Testis (tissue), 5 donors: Measurements from ENCODE around the gene ANKRD30B. TPM values are rescaled to one million over a fixed set of nuclear protein-coding genes. Genes with fewer than 3 reads are reported as not detected.
"Not testable (repeated sequence)": the region's sequence is repeated elsewhere in the genome, so short reads cannot be mapped to it uniquely, and the experiment has no call there.

Source experiments
- DNase-seq: peaks from one replicate; pipeline ENCODE4 v3.0.0-alpha.2; 2019
- H3K27ac ChIP-seq, 2 donors: fragments of 200-600 bp; sonication (generic); one replicate each; pipeline ENCODE4 v1.5.1; 2019
- H3K27me3 ChIP-seq: fragments of 200-600 bp; sonication (generic); one replicate; pipeline ENCODE4 v1.5.1; 2019
- H3K36me3 ChIP-seq: fragments of 200-600 bp; sonication (generic); one replicate; pipeline ENCODE4 v1.5.1; 2017; ENCODE audit warnings: low read depth; ENCODE audit errors: missing control alignments
- H3K4me1 ChIP-seq: fragments of 200-600 bp; sonication (generic); one replicate; pipeline ENCODE4 v1.5.1; 2019
- H3K4me3 ChIP-seq, 2 donors: fragments of 200-600 bp; sonication (generic); one replicate each; pipeline ENCODE4 v1.5.1; 2017 to 2019
- H3K9me3 ChIP-seq: fragments of 200-600 bp; sonication (generic); one replicate; pipeline ENCODE4 v1.5.1; 2017
- CTCF ChIP-seq, 3 experiments: fragments of 450-650 bp in 2 of 3; fragments of 200-600 bp in 1 of 3; sonication (generic) in 1 of 3; IDR thresholded peaks; one replicate each; pipeline ENCODE4 v1.5.1; 2016 to 2019; ENCODE audit warnings: antibody characterized with exemption in 3 of 3, mild to moderate bottlenecking in 2 of 3, moderate library complexity in 1 of 3
- POLR2A ChIP-seq: fragments of 450-650 bp; IDR thresholded peaks from one replicate; pipeline ENCODE4 v1.6.1; 2017; ENCODE audit warnings: antibody characterized with exemption, mild to moderate bottlenecking, moderate library complexity
- WGBS, 2 donors: methylation state at CpG; one replicate each; pipeline ENCODE4 v1.1.5; 2018; 5-methylcytosine and 5-hydroxymethylcytosine counted together
- intact Hi-C: fragments of 100-400 bp; cut with DNase I; formaldehyde crosslinking; loops from one replicate; pipeline ENCODE4 v1.15.1; 2023; ENCODE audit warnings: low total_unique reads
- long read RNA-seq, 2 donors: transcript quantifications; one replicate each; lab custom pipeline, GENCODE V29; 2026
- polyA plus RNA-seq: library from polyadenylated mRNA; stranded (reverse); fragments of 350-450 nt; fragmentation: Illumina TruSeq; extraction: RNeasy Lipid Tissue Mini Kit (QIAGEN cat#74804); gene quantifications from one replicate; pipeline ENCODE4 v1.2.3, GENCODE V29; 2014; ENCODE audit warnings: low read depth, low replicate concordance; ENCODE audit not compliant: insufficient read depth
- total RNA-seq, 2 donors: library from RNA; depleted of rRNA; stranded (reverse); fragments of >200 nt; gene quantifications; one replicate each; pipeline ENCODE4 v1.2.3, GENCODE V29; 2016

The ANKRD30B gene
- 10 to 100 TPM; 23.0 to 42.0 TPM for total RNA-seq
- polyA plus RNA-seq: 10.5 TPM
- long read RNA-seq, donor 1: 0 reads
- long read RNA-seq, donor 2: 0 reads

- TF ChIP-seq POLR2A (no peak), CTCF (IDR thresholded peaks at IDR 0.05) (no peak)
- Histone ChIP-seq H3K36me3 (no peaks in the 10 kb centered on the region), H3K4me3 (peak within 1 kb of the TSS; percentile 29 to 49), H3K4me1 (no peaks in the 10 kb centered on the region), H3K27me3 (no peaks in the 10 kb centered on the region), H3K27ac (no peak within 1 kb of the TSS), H3K9me3 (no peaks in the 10 kb centered on the region)
- no peak for DNase-seq
- intact Hi-C loops: no loop called here
- WGBS, 2 donors: 2 to 9% methylated on average over 27 to 75 of the region's 79 CpGs
These were observed at the start of gene ANKRD30B for GRCh38 chr18:14747513-14748474. Gene ANKRD30B, plus strand, starts transcription at chr18:14748172. Its CDS starts 248 bp downstream, at chr18:14748420.

GRCh38 chr18:14701286-14702040 lies 46.5 kb upstream of the ANKRD30B start:
- H3K4me3 ChIP-seq, H3K4me1 ChIP-seq, H3K9me3 ChIP-seq, DNase-seq, H3K36me3 ChIP-seq, H3K27me3 ChIP-seq, intact Hi-C loops, H3K27ac ChIP-seq: not testable (repeated sequence)
- WGBS, 2 donors: 80 to 87% methylated on average over 7 of the region's 7 CpGs

- intact Hi-C loops: not testable (repeated sequence)
These were observed 38.2 kb upstream of the ANKRD30B start for GRCh38 chr18:14709761-14710160.

GRCh38 chr18:14721569-14721968 lies 26.4 kb upstream of the ANKRD30B start:
- H3K4me3 ChIP-seq, H3K36me3 ChIP-seq, H3K27me3 ChIP-seq, H3K9me3 ChIP-seq, intact Hi-C loops, H3K4me1 ChIP-seq, DNase-seq, H3K27ac ChIP-seq: not testable (repeated sequence)

More at GRCh38 chr18:14709761-14710160, 38.2 kb upstream of the ANKRD30B start:
- WGBS, 2 donors: 76 to 81% methylated on average over 2 of the region's 2 CpGs
- not testable (repeated sequence) for H3K4me3 ChIP-seq, H3K27me3 ChIP-seq, H3K4me1 ChIP-seq, H3K9me3 ChIP-seq, DNase-seq, H3K27ac ChIP-seq, H3K36me3 ChIP-seq

GRCh38 chr18:14739056-14739455 lies 8.9 kb upstream of the ANKRD30B start:
- H3K4me3 ChIP-seq, H3K27me3 ChIP-seq, H3K4me1 ChIP-seq, H3K36me3 ChIP-seq, H3K9me3 ChIP-seq, DNase-seq, H3K27ac ChIP-seq, intact Hi-C loops: not testable (repeated sequence)
- WGBS, 2 donors: 52 to 73% methylated on average over 1 of the region's 1 CpG

- intact Hi-C loops: no loop called here
- TF ChIP-seq CTCF (IDR thresholded peaks at IDR 0.05) (no peak), POLR2A (no peak)
- Histone ChIP-seq H3K9me3 (no peaks in the 10 kb centered on the region), H3K36me3 (no peaks in the 10 kb centered on the region), H3K4me3 (peak overlapping the region in 1 of 2 donors; percentile 49), H3K27me3 (no peaks in the 10 kb centered on the region), H3K27ac (no peak overlapping the region), H3K4me1 (no peaks in the 10 kb centered on the region)
- 66 to 76% methylated on average over 8 to 17 of the region's 18 CpGs for WGBS, 2 donors
- no peak for DNase-seq
These were observed 1.1 kb upstream of the ANKRD30B start for GRCh38 chr18:14746897-14747296.
